SJSA1 (cell line): Measurements from ENCODE around the gene SPTBN2. TPM values are rescaled to one million over a fixed set of nuclear protein-coding genes. Genes with fewer than 3 reads are reported as not detected.

Experiments
- DNase-seq, 2 experiments: peaks; one replicate each; pipeline ENCODE4 v3.0.0-alpha.2; 2015 to 2020; ENCODE audit warnings: low spot score in 2 of 2, low read depth in 1 of 2
- H3K27ac ChIP-seq: fragments of 250-450 bp; sonication (Bioruptor Pico); 2 replicates; pipeline ENCODE4 v1.5.1; 2020; ENCODE audit warnings: mild to moderate bottlenecking, moderate library complexity
- H3K27me3 ChIP-seq: fragments of 250-450 bp; sonication (Bioruptor Pico); replicated peaks from 2 replicates; pipeline ENCODE4 v1.5.1; 2020; ENCODE audit warnings: mild to moderate bottlenecking, moderate library complexity
- H3K36me3 ChIP-seq: fragments of 250-450 bp; sonication (Bioruptor Pico); 2 replicates; pipeline ENCODE4 v1.5.1; 2020; ENCODE audit warnings: mild to moderate bottlenecking
- H3K4me1 ChIP-seq: fragments of 250-450 bp; sonication (Bioruptor Pico); replicated peaks from 2 replicates; pipeline ENCODE4 v1.6.1; 2021; ENCODE audit warnings: mild to moderate bottlenecking
- H3K4me3 ChIP-seq: fragments of 250-450 bp; sonication (Bioruptor Pico); 2 replicates; pipeline ENCODE4 v1.5.1; 2020; ENCODE audit warnings: mild to moderate bottlenecking
- H3K9me3 ChIP-seq: fragments of 250-450 bp; sonication (Bioruptor Pico); replicated peaks from 2 replicates; pipeline ENCODE4 v1.5.1; 2020; ENCODE audit warnings: mild to moderate bottlenecking
- total RNA-seq: library from RNA; depleted of rRNA; stranded (reverse); fragments of >200 nt; shearing (Covaris generic); gene quantifications from 2 replicates; pipeline ENCODE4 v1.2.3, GENCODE V29; 2014

The SPTBN2 gene
- total RNA-seq, 1 experiment from 2014 or later: 0.29 TPM

- peaks cover 38% of the 10 kb centered on the region for H3K36me3 ChIP-seq
- peak within 1 kb of the TSS; percentile 86 for H3K27ac ChIP-seq
- peaks cover 31% of the 10 kb centered on the region for H3K4me1 ChIP-seq
- H3K9me3 ChIP-seq: no peaks in the 10 kb centered on the region
- DNase-seq: peak; percentile 100
- H3K27me3 ChIP-seq: no peaks in the 10 kb centered on the region
- peak within 1 kb of the TSS; percentile 60 for H3K4me3 ChIP-seq
Measured at GRCh38 chr11:66677599-66678375, 51.2 kb downstream of the SPTBN2 start, which contains the start of gene RBM4B. Gene RBM4B, minus strand, starts transcription at chr11:66677887. Its CDS starts 808 bp downstream, at chr11:66677079.

- H3K27me3 ChIP-seq: no peaks in the 10 kb centered on the region
- H3K4me3 ChIP-seq: peak overlapping the region; percentile 60
- no peak for DNase-seq
- H3K27ac ChIP-seq: peak overlapping the region; percentile 86
- no peaks in the 10 kb centered on the region for H3K9me3 ChIP-seq
- peaks cover 31% of the 10 kb centered on the region for H3K4me1 ChIP-seq
- H3K36me3 ChIP-seq: peaks cover 41% of the 10 kb centered on the region
Measured at GRCh38 chr11:66676931-66677598, 52.0 kb downstream of the SPTBN2 start.

GRCh38 chr11:66676282-66676919, 52.6 kb downstream of the SPTBN2 start:
- H3K27ac ChIP-seq: no peak overlapping the region
- peaks cover 45% of the 10 kb centered on the region for H3K36me3 ChIP-seq
- H3K9me3 ChIP-seq: no peaks in the 10 kb centered on the region
- H3K4me1 ChIP-seq: peaks cover 31% of the 10 kb centered on the region
- H3K4me3 ChIP-seq: no peak overlapping the region
- H3K27me3 ChIP-seq: no peaks in the 10 kb centered on the region
- no peak for DNase-seq

- DNase-seq: no peak
- Histone ChIP-seq H3K27me3 (no peaks in the 10 kb centered on the region), H3K27ac (no peak overlapping the region), H3K9me3 (no peaks in the 10 kb centered on the region), H3K36me3 (peaks cover 57% of the 10 kb centered on the region), H3K4me1 (peaks cover 31% of the 10 kb centered on the region), H3K4me3 (no peak overlapping the region)
Measured at GRCh38 chr11:66674964-66675602, 53.9 kb downstream of the SPTBN2 start.

GRCh38 chr11:66670816-66671215, 58.2 kb downstream of the SPTBN2 start:
- Histone ChIP-seq H3K4me1 (peaks cover 7% of the 10 kb centered on the region), H3K36me3 (peaks cover 82% of the 10 kb centered on the region), H3K27me3 (no peaks in the 10 kb centered on the region), H3K9me3 (no peaks in the 10 kb centered on the region), H3K27ac (no peak overlapping the region), H3K4me3 (no peak overlapping the region)
- DNase-seq: no peak

- no peak for DNase-seq
- Histone ChIP-seq H3K4me3 (no peak overlapping the region), H3K9me3 (no peaks in the 10 kb centered on the region), H3K36me3 (peaks cover 96% of the 10 kb centered on the region), H3K4me1 (no peaks in the 10 kb centered on the region), H3K27me3 (no peaks in the 10 kb centered on the region), H3K27ac (no peak overlapping the region)
Measured at GRCh38 chr11:66665369-66665768, 63.6 kb downstream of the SPTBN2 start.

GRCh38 chr11:66663741-66664296, 65.2 kb downstream of the SPTBN2 start:
- Histone ChIP-seq H3K27ac (no peak overlapping the region), H3K4me3 (no peak overlapping the region), H3K9me3 (no peaks in the 10 kb centered on the region), H3K4me1 (no peaks in the 10 kb centered on the region), H3K36me3 (peaks cover 99% of the 10 kb centered on the region), H3K27me3 (no peaks in the 10 kb centered on the region)
- no peak for DNase-seq

- Histone ChIP-seq H3K4me3 (no peak overlapping the region), H3K9me3 (no peaks in the 10 kb centered on the region), H3K27ac (no peak overlapping the region), H3K27me3 (no peaks in the 10 kb centered on the region), H3K36me3 (peaks cover 97% of the 10 kb centered on the region), H3K4me1 (no peaks in the 10 kb centered on the region)
- no peak for DNase-seq
Measured at GRCh38 chr11:66659763-66660162, 69.3 kb downstream of the SPTBN2 start.

GRCh38 chr11:66653123-66653522, 75.9 kb downstream of the SPTBN2 start:
- Histone ChIP-seq H3K36me3 (peaks cover 100% of the 10 kb centered on the region), H3K27me3 (no peaks in the 10 kb centered on the region), H3K4me3 (no peak overlapping the region), H3K9me3 (no peaks in the 10 kb centered on the region), H3K27ac (no peak overlapping the region), H3K4me1 (no peaks in the 10 kb centered on the region)
- no peak for DNase-seq

- no peak for DNase-seq
- H3K27me3 ChIP-seq: no peaks in the 10 kb centered on the region
- peaks cover 100% of the 10 kb centered on the region for H3K36me3 ChIP-seq
- H3K27ac ChIP-seq: no peak overlapping the region
- H3K4me3 ChIP-seq: no peak overlapping the region
- H3K4me1 ChIP-seq: no peaks in the 10 kb centered on the region
- no peaks in the 10 kb centered on the region for H3K9me3 ChIP-seq
Measured at GRCh38 chr11:66652651-66653050, 76.4 kb downstream of the SPTBN2 start.

- no peak for DNase-seq
- no peak overlapping the region for H3K27ac ChIP-seq
- H3K4me1 ChIP-seq: no peaks in the 10 kb centered on the region
- H3K36me3 ChIP-seq: peaks cover 100% of the 10 kb centered on the region
- H3K4me3 ChIP-seq: no peak overlapping the region
- no peaks in the 10 kb centered on the region for H3K9me3 ChIP-seq
- no peaks in the 10 kb centered on the region for H3K27me3 ChIP-seq
Measured at GRCh38 chr11:66651016-66651415, 78.0 kb downstream of the SPTBN2 start.

- Histone ChIP-seq H3K4me3 (no peak overlapping the region), H3K36me3 (peaks cover 100% of the 10 kb centered on the region), H3K4me1 (no peaks in the 10 kb centered on the region), H3K27ac (no peak overlapping the region), H3K27me3 (no peaks in the 10 kb centered on the region), H3K9me3 (no peaks in the 10 kb centered on the region)
- DNase-seq: no peak
Measured at GRCh38 chr11:66649903-66650302, 79.1 kb downstream of the SPTBN2 start.

GRCh38 chr11:66646828-66647227, 82.2 kb downstream of the SPTBN2 start:
- H3K27ac ChIP-seq: no peak overlapping the region
- H3K27me3 ChIP-seq: no peaks in the 10 kb centered on the region
- H3K4me1 ChIP-seq: peaks cover 2% of the 10 kb centered on the region
- no peaks in the 10 kb centered on the region for H3K9me3 ChIP-seq
- H3K4me3 ChIP-seq: no peak overlapping the region
- peaks cover 100% of the 10 kb centered on the region for H3K36me3 ChIP-seq
- DNase-seq: no peak
